Airway epithelial cell (primary cell): ENCODE data around the gene MAPKAPK3. TPM values are rescaled to one million over a fixed set of nuclear protein-coding genes. Genes with fewer than 3 reads are reported as not detected.

Experiments
- total RNA-seq: library from RNA; depleted of rRNA; stranded (reverse); fragments of >200 nt; gene quantifications from 2 replicates; pipeline ENCODE4 v1.2.3, GENCODE V29; 2015

MAPKAPK3 gene
- total RNA-seq, result 76.5 and 87.9 TPM in 2 replicates

DNA sequence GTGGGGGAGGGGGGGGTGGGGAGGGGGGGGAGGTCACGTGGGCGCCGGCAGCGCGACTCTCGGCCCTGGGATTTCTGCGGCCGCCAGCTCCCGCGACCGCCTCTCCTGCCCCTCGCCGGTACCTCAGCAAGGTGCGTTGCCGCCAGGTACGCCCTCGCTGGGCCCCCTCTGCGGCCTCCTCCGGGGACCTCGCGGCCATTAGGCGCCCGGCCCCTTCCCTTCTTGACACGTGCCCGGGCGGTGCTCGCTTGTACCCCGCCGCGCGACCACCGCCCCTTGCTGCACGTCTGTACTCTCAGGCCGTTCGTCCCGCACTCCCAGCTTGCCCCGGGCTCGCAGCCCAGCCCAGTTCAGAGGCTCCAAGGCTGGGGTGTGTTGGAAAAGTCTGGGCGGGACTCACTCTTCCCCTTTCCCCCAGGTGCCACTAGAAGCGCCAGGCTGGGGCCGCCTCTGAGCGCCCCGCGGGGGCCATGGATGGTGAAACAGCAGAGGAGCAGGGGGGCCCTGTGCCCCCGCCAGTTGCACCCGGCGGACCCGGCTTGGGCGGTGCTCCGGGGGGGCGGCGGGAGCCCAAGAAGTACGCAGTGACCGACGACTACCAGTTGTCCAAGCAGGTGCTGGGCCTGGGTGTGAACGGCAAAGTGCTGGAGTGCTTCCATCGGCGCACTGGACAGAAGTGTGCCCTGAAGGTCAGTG, at the start of gene MAPKAPK3:
Gene MAPKAPK3 (plus strand): TSS at position 56 of the 696 bp plus-strand sequence. CDS start 415 bp downstream, at position 471.

DNA sequence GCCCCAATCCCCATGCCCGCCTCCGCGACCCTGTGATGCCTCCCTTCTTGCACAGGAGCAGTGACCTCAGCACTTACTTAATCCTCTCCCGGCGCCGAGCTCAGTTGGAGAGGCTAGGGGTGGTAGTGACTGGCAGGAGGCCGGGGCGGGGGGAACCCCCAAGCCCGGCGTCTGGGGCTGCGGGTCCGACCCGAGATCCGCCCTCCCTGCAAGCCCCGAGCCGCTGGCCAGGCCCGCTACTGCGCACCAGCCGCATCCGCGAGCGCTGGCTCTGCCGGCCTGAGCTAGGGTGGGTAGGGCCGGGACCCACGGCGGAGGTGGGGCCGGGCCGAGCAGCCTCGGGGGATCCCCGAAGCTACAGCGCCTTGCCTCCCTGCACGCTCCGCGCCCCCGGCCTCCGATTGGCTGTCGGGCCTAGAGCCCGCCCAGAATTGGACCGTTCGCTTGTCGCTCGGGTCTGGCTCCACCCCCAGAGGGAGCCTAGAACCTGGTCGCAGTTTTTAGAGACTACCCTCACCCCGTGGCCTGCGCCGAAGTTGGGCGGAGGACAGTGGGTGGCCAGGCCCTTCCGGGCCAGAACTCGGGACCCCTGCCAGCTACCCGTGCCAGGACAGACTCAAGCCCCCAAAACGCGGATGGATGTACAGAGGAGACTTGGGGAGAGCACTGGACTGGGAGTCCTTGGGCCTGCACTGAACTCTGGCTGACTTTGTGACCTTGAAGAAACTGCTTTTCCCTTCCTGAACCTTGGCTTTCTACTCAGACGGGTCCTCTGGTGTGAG, 49.4 kb upstream of the MAPKAPK3 start, which contains the start of gene C3orf18:
Gene C3orf18 (minus strand): TSS at position 362 of the 782 bp plus-strand sequence. CDS start 2,048 bp downstream, outside the sequence.

DNA sequence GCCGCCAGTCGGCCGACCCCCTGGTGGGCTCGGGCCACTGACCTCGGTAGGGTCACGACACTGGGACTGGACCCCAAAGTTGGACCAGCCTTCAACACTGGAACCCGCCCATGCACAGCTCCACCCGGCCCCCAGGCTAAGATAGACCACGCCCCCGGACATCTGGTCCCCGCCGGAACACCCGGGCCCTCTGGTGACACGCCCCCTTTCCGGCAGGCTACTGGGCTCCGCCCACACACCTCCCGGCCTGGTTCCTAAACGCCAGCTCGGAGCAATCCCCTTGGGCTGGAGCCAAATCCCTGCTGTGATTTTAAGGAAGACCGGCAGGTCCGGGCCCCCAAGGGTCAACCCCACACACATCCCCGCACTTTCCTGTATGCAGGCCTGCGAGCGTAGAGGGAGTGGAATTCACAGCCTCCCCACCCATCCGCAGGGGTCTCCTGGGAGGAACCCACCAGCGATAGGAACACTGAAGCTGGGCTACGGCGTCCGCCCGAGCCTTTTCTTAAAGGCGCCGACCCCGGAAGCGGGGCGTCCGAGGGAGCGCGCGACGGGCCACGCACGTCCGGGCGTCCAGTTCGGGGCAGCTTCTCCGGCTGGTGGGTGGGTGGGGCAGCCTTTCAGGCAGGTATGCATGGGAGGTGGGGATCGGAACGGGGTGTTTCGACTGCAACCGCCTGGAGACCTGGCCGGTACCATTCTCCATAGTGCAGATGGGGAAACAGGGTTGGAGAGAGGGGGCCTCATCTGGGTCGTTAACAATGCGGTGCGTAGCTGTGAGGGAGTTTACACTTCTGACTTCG, 47.8 kb upstream of the MAPKAPK3 start, which contains the start of gene HEMK1:
Gene HEMK1 (plus strand): TSS at position 576 of the 803 bp plus-strand sequence. CDS start 1,583 bp downstream, outside the sequence.

DNA sequence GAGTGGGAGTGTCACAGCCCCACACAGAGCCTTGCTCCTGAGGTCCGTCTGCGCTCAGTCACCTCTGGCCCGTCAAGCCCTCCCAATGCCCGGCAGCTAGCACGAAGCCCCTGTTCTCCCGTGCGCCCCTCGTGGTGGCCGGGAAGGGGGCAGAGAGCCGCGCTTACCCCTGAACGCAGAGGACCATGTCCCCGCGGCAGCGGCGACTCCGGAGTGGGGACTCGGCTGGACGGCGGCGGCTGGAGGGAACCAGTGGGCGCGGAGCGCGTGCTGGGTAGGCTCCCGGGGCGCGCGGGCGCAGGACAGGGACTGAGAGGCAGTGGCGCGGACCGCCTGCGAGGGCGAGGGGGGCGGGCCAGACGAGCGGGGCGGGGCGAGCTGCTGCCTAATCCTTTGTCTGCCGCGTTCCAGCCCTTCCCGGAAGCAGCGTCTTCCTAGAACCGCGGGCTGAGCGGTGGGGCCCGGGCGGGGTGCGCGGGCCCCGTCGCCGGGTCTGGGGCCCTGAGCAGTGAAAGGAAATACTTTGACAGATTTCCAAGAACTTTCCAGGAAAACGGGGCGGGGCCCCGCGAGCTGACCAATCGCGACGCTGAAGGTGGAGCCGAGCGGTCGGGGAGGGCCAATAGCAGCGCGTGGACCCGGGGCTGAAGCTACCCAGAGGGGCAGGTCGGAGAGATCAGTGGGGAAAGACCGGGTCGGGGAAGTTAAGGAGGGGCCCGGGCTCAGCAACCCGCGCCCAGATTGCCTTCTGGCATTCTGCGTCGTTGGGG, 5.3 kb upstream of the MAPKAPK3 start, which contains the start of gene CISH:
Gene CISH (minus strand): TSS at position 311 of the 770 bp plus-strand sequence. CDS start 124 bp downstream, at position 187.

DNA sequence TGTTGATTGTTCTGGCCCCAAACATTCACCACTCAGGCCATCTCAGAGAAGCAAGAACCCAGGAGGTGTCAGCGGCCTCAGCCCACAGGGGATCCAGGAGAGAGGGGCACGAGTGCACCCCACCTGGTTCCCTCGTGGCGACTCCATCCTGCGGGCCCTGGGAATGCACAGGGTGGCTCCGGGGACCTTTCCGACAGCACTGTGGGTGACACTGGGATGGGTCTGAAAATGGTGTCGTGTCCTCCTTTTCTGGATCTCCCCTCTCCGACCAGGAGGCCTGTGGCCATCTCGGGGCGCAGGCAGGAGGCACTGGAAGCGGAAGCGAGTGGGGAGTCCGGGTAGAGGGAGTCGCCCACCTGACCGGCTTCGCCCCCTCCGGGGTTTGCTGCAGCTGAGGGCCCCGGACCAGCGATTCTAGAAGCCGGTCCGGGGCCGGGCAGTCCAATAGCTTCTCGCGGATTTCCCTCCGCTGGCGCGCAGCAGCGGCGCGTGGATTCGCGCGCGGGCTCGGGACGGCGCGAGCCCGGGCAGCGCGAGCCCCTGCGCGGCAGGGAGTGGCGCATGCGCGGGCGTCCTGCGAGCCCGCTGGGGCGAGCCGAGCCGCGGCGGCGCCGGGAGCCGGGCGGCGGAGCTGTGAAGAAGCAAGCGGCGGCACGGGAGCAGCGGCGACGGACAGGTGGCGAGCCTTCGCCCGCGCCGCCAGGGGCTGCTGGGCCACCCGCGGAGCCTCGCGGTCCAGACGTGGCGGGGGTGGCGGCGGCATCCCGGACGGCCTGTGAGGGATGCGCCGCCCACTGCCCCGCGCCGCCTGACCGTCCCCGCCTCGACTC, 57.6 kb downstream of the MAPKAPK3 start, which contains the start of gene DOCK3:
Gene DOCK3 (plus strand): TSS at position 579 of the 830 bp plus-strand sequence. CDS start 337 bp downstream, outside the sequence.

Other genes with a start within 250 kb of the MAPKAPK3 start
- 0.07 TPM in 1 of 2 replicates, not detected in the other for gene CACNA2D2, start 113.5 kb upstream of the MAPKAPK3 start, total RNA-seq
- 1.9 and 2.3 TPM in 2 replicates for gene C3orf18, start 49.4 kb upstream of the MAPKAPK3 start, total RNA-seq
- 14.0 and 15.9 TPM in 2 replicates for gene HEMK1, start 47.6 kb upstream of the MAPKAPK3 start, total RNA-seq
- 4.6 and 6.9 TPM in 2 replicates for gene CISH, start 5.4 kb upstream of the MAPKAPK3 start, total RNA-seq
- 0.42 and 0.49 TPM in 2 replicates for gene DOCK3, start 57.8 kb downstream of the MAPKAPK3 start, total RNA-seq